GM21717 (cell line): ENCODE results near the gene GRXCR1.
A peak's percentile ranks its signal among the peaks of the same experiment; 100 is the strongest.

Source experiments
- ATAC-seq: cut with Tn5 transposase; IDR thresholded peaks from one replicate; pipeline ENCODE4 v1.9.1; 2021; ENCODE audit warnings: mild to moderate bottlenecking, moderate library complexity; ENCODE audit not compliant: unreplicated experiment

The GRXCR1 gene

GRCh38 chr4:42892413-42892812, at the start of gene GRXCR1:
TSS of gene GRXCR1 (plus strand) at chr4:42892713. CDS start at chr4:42893267, 554 bp downstream.
- ATAC-seq: no peak

GRCh38 chr4:42843694-42844093, 48.8 kb upstream of the GRXCR1 start:
- no peak for ATAC-seq

- no peak for ATAC-seq
Measured at GRCh38 chr4:42844422-42845070, 48.0 kb upstream of the GRXCR1 start.

GRCh38 chr4:42845586-42845985, 46.9 kb upstream of the GRXCR1 start:
- no peak for ATAC-seq

- no peak for ATAC-seq
Measured at GRCh38 chr4:42855779-42856178, 36.7 kb upstream of the GRXCR1 start.

GRCh38 chr4:42865572-42866189, 26.8 kb upstream of the GRXCR1 start:
- ATAC-seq: peak; percentile 74

GRCh38 chr4:42871261-42871660, 21.3 kb upstream of the GRXCR1 start:
- ATAC-seq: no peak

GRCh38 chr4:42871671-42872290, 20.7 kb upstream of the GRXCR1 start:
- ATAC-seq: no peak

GRCh38 chr4:42878863-42879262, 13.7 kb upstream of the GRXCR1 start:
- ATAC-seq: no peak

- ATAC-seq: no peak
Measured at GRCh38 chr4:42881253-42881652, 11.3 kb upstream of the GRXCR1 start.

- no peak for ATAC-seq
Measured at GRCh38 chr4:42891644-42892043, 869 bp upstream of the GRXCR1 start.

GRCh38 chr4:42895452-42895851, 2.9 kb downstream of the GRXCR1 start:
- no peak for ATAC-seq

GRCh38 chr4:42904986-42905385, 12.5 kb downstream of the GRXCR1 start:
- ATAC-seq: no peak

GRCh38 chr4:42905591-42905990, 13.1 kb downstream of the GRXCR1 start:
- ATAC-seq: no peak

GRCh38 chr4:42906341-42906740, 13.8 kb downstream of the GRXCR1 start:
- ATAC-seq: no peak

- ATAC-seq: no peak
Measured at GRCh38 chr4:42906891-42907759, 14.6 kb downstream of the GRXCR1 start.

- ATAC-seq: no peak
Measured at GRCh38 chr4:42910459-42910858, 17.9 kb downstream of the GRXCR1 start.

- no peak for ATAC-seq
Measured at GRCh38 chr4:42914937-42915336, 22.4 kb downstream of the GRXCR1 start.

GRCh38 chr4:42915484-42915883, 23.0 kb downstream of the GRXCR1 start:
- no peak for ATAC-seq

GRCh38 chr4:42917296-42917695, 24.8 kb downstream of the GRXCR1 start:
- ATAC-seq: no peak

GRCh38 chr4:42923431-42923830, 30.9 kb downstream of the GRXCR1 start:
- no peak for ATAC-seq
